CD4-positive, alpha-beta memory T cell (primary cell): Measurements from ENCODE around the gene CHD5. TPM values are rescaled to one million over a fixed set of nuclear protein-coding genes. Genes with fewer than 3 reads are reported as not detected.

Experiments
- CTCF ChIA-PET: fragments of 350-600 bp; sonication (Branson Sonifier 250); formaldehyde crosslinking; loops from one replicate; lab custom pipeline; 2021; ENCODE audit warnings: inconsistent platforms; ENCODE audit not compliant: partially characterized antibody; lab: Charles Lee
- POLR2A ChIA-PET: fragments of 350-600 bp; sonication (Branson Sonifier 250); formaldehyde crosslinking; loops from one replicate; lab custom pipeline; 2021; ENCODE audit not compliant: partially characterized antibody; lab: Charles Lee
- DNase-seq, 5 donors: peaks; one replicate each; pipeline versions ENCODE4 v3.0.0 to v3.0.0-alpha.2; 2020 to 2022; ENCODE audit warnings: mixed read lengths in 1 of 5
- H3K27ac ChIP-seq: one replicate; pipeline ENCODE4 v1.7.0; 2013; ENCODE audit warnings: low read depth, low read length
- H3K27me3 ChIP-seq: 2 replicates; pipeline ENCODE4 v1.7.0; 2013; ENCODE audit warnings: mild to moderate bottlenecking, low read length, moderate library complexity; ENCODE audit not compliant: insufficient read depth
- H3K36me3 ChIP-seq: 2 replicates; pipeline ENCODE4 v1.7.0; 2013; ENCODE audit warnings: mild to moderate bottlenecking, low read length, moderate library complexity; ENCODE audit not compliant: insufficient read depth
- H3K4me1 ChIP-seq: 2 replicates; pipeline ENCODE4 v1.7.0; 2013; ENCODE audit warnings: mild to moderate bottlenecking, low read length, moderate library complexity; ENCODE audit not compliant: insufficient read depth
- H3K4me3 ChIP-seq, 2 donors: one replicate each; pipeline ENCODE4 v1.7.0; 2013; ENCODE audit warnings: low read length in 2 of 2, mild to moderate bottlenecking in 1 of 2
- H3K9me3 ChIP-seq, 2 donors: one replicate each; pipeline ENCODE4 v1.7.0; 2013; ENCODE audit warnings: low read length in 2 of 2, control low read depth in 1 of 2; ENCODE audit not compliant: control insufficient read depth in 1 of 2
- H3K27ac Mint-ChIP-seq, 7 donors: one replicate each; pipeline ENCODE4 v1.8.0; 2020 to 2021; ENCODE audit warnings: mixed read lengths in 7 of 7, mild to moderate bottlenecking in 6 of 7, inconsistent platforms in 3 of 7, moderate library complexity in 3 of 7
- H3K27me3 Mint-ChIP-seq, 2 donors: one replicate each; pipeline ENCODE4 v1.8.0; 2020 to 2021; ENCODE audit warnings: mixed read lengths in 2 of 2
- H3K36me3 Mint-ChIP-seq, 2 donors: one replicate each; pipeline ENCODE4 v1.8.0; 2020 to 2021; ENCODE audit warnings: mixed read lengths in 2 of 2, inconsistent platforms in 1 of 2, mild to moderate bottlenecking in 1 of 2
- H3K4me1 Mint-ChIP-seq, 4 donors: one replicate each; pipeline ENCODE4 v1.8.0; 2020 to 2021; ENCODE audit warnings: mixed read lengths in 4 of 4, mild to moderate bottlenecking in 1 of 4
- H3K4me3 Mint-ChIP-seq, 8 donors: one replicate each; pipeline ENCODE4 v1.8.0; 2020 to 2021; ENCODE audit warnings: mixed read lengths in 8 of 8, mild to moderate bottlenecking in 7 of 8, moderate library complexity in 6 of 8, inconsistent platforms in 3 of 8
- H3K9me3 Mint-ChIP-seq, 8 donors: one replicate each; pipeline ENCODE4 v1.8.0; 2020 to 2021; ENCODE audit warnings: mixed read lengths in 8 of 8, mild to moderate bottlenecking in 5 of 8, inconsistent platforms in 3 of 8, moderate library complexity in 1 of 8
- intact Hi-C: fragments of 100-400 bp; cut with micrococcal nuclease; formaldehyde crosslinking; loops from one replicate; pipeline ENCODE4 v1.15.1; 2023
- polyA plus RNA-seq, 2 donors: library from polyadenylated mRNA; unstranded; fragments of 300-500 nt; fragmentation: Illumina TruSeq; gene quantifications; one replicate each; pipeline ENCODE4 v1.2.3, GENCODE V29; 2021
- total RNA-seq, 2 experiments: library from RNA; stranded (reverse); gene quantifications; one replicate each; pipeline ENCODE4 v1.2.3, GENCODE V29; 2021

CHD5 gene
- total and polyA plus RNA-seq, 4 experiments from 2014 or later = 0.06 to 0.17 TPM; not detected in 2

- no peak for DNase-seq
- CTCF ChIA-PET = no interaction called here
- Mint-ChIP-seq H3K27me3 (peaks cover 2 to 9% of the 10 kb centered on the region in 2 donors), H3K4me1 (peaks cover 4 to 16% (median 5%) of the 10 kb centered on the region in 4 donors), H3K36me3 (peaks cover 0 to 1% of the 10 kb centered on the region in 2 donors), H3K9me3 (no peaks in the 10 kb centered on the region), H3K27ac (no peak overlapping the region), H3K4me3 (no peak overlapping the region)
- Histone ChIP-seq H3K27ac (no peak overlapping the region), H3K4me3 (no peak overlapping the region), H3K27me3 (no peaks in the 10 kb centered on the region), H3K9me3 (no peaks in the 10 kb centered on the region), H3K36me3 (no peaks in the 10 kb centered on the region), H3K4me1 (peaks cover 20% of the 10 kb centered on the region)
- POLR2A ChIA-PET = no interaction called here
- intact Hi-C loops = no loop called here
Measured at GRCh38 chr1:6152882-6153281, 27.2 kb downstream of the CHD5 start.

- Mint-ChIP-seq H3K27ac (no peak overlapping the region), H3K4me1 (peaks cover 5 to 18% (median 5%) of the 10 kb centered on the region in 4 donors), H3K36me3 (peaks cover 0 to 1% of the 10 kb centered on the region in 2 donors), H3K9me3 (no peaks in the 10 kb centered on the region), H3K27me3 (peaks cover 2 to 9% of the 10 kb centered on the region in 2 donors), H3K4me3 (no peak overlapping the region)
- POLR2A ChIA-PET = no interaction called here
- no peaks in the 10 kb centered on the region for H3K9me3 ChIP-seq
- intact Hi-C loops = no loop called here
- no peak for DNase-seq
- peaks cover 20% of the 10 kb centered on the region for H3K4me1 ChIP-seq
- CTCF ChIA-PET = no interaction called here
- no peaks in the 10 kb centered on the region for H3K27me3 ChIP-seq
- H3K4me3 ChIP-seq = no peak overlapping the region
- H3K36me3 ChIP-seq = no peaks in the 10 kb centered on the region
- H3K27ac ChIP-seq = no peak overlapping the region
Measured at GRCh38 chr1:6152181-6152580, 27.9 kb downstream of the CHD5 start.

DNA sequence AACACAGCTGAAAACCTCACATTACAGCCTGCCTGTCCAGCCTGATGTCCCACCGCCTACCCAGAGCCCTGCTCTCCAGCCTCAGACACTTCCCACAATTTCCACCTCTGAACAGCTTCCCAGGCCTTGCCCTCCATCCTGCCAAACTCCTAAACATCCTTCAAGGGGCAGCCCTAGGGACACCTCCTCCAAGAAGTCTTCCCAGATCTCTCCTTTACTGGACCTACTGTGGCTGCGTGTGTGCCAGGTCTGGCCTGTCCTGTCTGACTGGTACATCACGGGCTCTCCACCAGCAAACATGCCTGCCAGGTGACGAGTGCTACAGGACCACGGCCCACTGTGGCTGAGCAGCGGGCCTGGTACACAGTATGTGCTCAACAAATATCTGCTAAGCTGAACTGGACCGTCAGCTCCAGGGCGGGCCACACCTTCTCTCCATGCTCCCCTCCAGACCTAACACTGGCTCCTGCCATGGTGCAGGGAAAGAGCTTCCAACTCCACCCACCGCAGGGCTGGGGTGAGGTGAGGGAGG, 28.8 kb downstream of the CHD5 start:
- Histone ChIP-seq H3K27me3 (no peaks in the 10 kb centered on the region), H3K36me3 (no peaks in the 10 kb centered on the region), H3K27ac (no peak overlapping the region), H3K9me3 (no peaks in the 10 kb centered on the region), H3K4me3 (no peak overlapping the region), H3K4me1 (peaks cover 20% of the 10 kb centered on the region)
- ChIA-PET CTCF (interaction anchor here (0.6 kb wide), 1 partner anchor 63 kb away, joined by 3 read pairs; no protein-coding TSS in a partner anchor), POLR2A (no interaction called here)
- peaks cover 0 to 1% of the 10 kb centered on the region in 2 donors for H3K36me3 Mint-ChIP-seq
- peaks cover 5 to 18% (median 5%) of the 10 kb centered on the region in 4 donors for H3K4me1 Mint-ChIP-seq
- peak overlapping the region in 2 of 8 donors; percentile 15 to 64 for H3K4me3 Mint-ChIP-seq
- DNase-seq = no peak
- intact Hi-C loops = no loop called here
- H3K27ac Mint-ChIP-seq = no peak overlapping the region
- H3K9me3 Mint-ChIP-seq = no peaks in the 10 kb centered on the region
- H3K27me3 Mint-ChIP-seq = peaks cover 2 to 9% of the 10 kb centered on the region in 2 donors

- intact Hi-C loops = no loop called here
- Histone ChIP-seq H3K27ac (no peak overlapping the region), H3K4me3 (no peak overlapping the region), H3K36me3 (no peaks in the 10 kb centered on the region), H3K4me1 (peaks cover 20% of the 10 kb centered on the region), H3K9me3 (no peaks in the 10 kb centered on the region), H3K27me3 (no peaks in the 10 kb centered on the region)
- POLR2A ChIA-PET = no interaction called here
- no peak for DNase-seq
- Mint-ChIP-seq H3K9me3 (no peaks in the 10 kb centered on the region), H3K4me1 (peaks cover 5 to 18% (median 5%) of the 10 kb centered on the region in 4 donors), H3K27ac (no peak overlapping the region), H3K36me3 (peaks cover 0 to 1% of the 10 kb centered on the region in 2 donors), H3K27me3 (peaks cover 2 to 9% of the 10 kb centered on the region in 2 donors), H3K4me3 (no peak overlapping the region)
- CTCF ChIA-PET = no interaction called here
Measured at GRCh38 chr1:6150006-6150938, 29.8 kb downstream of the CHD5 start.

DNA sequence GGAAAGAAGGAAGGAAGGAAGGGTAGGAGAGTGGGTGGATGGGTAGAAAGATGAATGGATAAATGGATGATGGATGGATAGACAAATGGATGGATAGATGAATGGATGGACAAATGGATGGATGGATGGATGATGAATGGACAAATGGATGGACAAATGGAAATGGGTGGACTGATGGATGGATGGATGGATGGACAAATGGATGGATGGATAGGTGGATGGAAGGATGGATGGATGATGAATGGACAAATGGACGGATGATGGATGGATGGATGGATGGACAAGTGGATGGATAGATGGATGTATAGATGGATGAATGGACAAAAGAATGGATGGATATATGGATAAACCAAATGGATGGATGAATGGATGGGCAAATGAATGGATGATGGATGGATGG, 30.5 kb downstream of the CHD5 start:
- H3K4me1 Mint-ChIP-seq = peaks cover 3 to 18% (median 5%) of the 10 kb centered on the region in 4 donors
- CTCF ChIA-PET = no interaction called here

GRCh38 chr1:6148497-6149241, 31.5 kb downstream of the CHD5 start:
- Histone ChIP-seq H3K36me3 (no peaks in the 10 kb centered on the region), H3K9me3 (no peaks in the 10 kb centered on the region), H3K27ac (no peak overlapping the region), H3K4me1 (peaks cover 10% of the 10 kb centered on the region), H3K27me3 (no peaks in the 10 kb centered on the region), H3K4me3 (peak overlapping the region in 1 of 2 donors; percentile 41)
- Mint-ChIP-seq H3K9me3 (no peaks in the 10 kb centered on the region), H3K27me3 (peaks cover 2 to 9% of the 10 kb centered on the region in 2 donors), H3K4me3 (peak overlapping the region; percentile 64 to 82 (median 77)), H3K27ac (peak overlapping the region in 1 of 7 donors; percentile 61), H3K4me1 (peaks cover 3 to 14% (median 5%) of the 10 kb centered on the region in 4 donors), H3K36me3 (peaks cover 0 to 1% of the 10 kb centered on the region in 2 donors)
- CTCF ChIA-PET = no interaction called here
- intact Hi-C loops = no loop called here
- POLR2A ChIA-PET = no interaction called here
- peak; percentile 41 to 61 (median 47) for DNase-seq

More for the DNA sequence above, 30.5 kb downstream of the CHD5 start:
- Histone ChIP-seq H3K9me3 (no peaks in the 10 kb centered on the region), H3K27me3 (no peaks in the 10 kb centered on the region), H3K27ac (no peak overlapping the region), H3K4me3 (no peak overlapping the region), H3K36me3 (no peaks in the 10 kb centered on the region), H3K4me1 (peaks cover 15% of the 10 kb centered on the region)
- H3K27ac Mint-ChIP-seq = no peak overlapping the region
- no peak overlapping the region for H3K4me3 Mint-ChIP-seq
- H3K36me3 Mint-ChIP-seq = peaks cover 0 to 1% of the 10 kb centered on the region in 2 donors
- peaks cover 2 to 9% of the 10 kb centered on the region in 2 donors for H3K27me3 Mint-ChIP-seq
- intact Hi-C loops = no loop called here
- DNase-seq = no peak
- H3K9me3 Mint-ChIP-seq = no peaks in the 10 kb centered on the region
- POLR2A ChIA-PET = no interaction called here
